ENCODE data around the gene RASL10A.
"Not testable (repeated sequence)": the region's sequence is repeated elsewhere in the genome, so short reads cannot be mapped to it uniquely, and the experiment has no call there.

Gene RASL10A, protein sequence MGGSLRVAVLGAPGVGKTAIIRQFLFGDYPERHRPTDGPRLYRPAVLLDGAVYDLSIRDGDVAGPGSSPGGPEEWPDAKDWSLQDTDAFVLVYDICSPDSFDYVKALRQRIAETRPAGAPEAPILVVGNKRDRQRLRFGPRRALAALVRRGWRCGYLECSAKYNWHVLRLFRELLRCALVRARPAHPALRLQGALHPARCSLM

GRCh38 chr22:29315286-29316140 lies at the start of gene RASL10A:
Gene RASL10A (minus strand): TSS chr22:29315697. CDS start chr22:29315246, 451 bp downstream.
- DNase-seq = no peak

GRCh38 chr22:29359469-29359868 lies 44.0 kb upstream of the RASL10A start:
- no peak for DNase-seq

DNA sequence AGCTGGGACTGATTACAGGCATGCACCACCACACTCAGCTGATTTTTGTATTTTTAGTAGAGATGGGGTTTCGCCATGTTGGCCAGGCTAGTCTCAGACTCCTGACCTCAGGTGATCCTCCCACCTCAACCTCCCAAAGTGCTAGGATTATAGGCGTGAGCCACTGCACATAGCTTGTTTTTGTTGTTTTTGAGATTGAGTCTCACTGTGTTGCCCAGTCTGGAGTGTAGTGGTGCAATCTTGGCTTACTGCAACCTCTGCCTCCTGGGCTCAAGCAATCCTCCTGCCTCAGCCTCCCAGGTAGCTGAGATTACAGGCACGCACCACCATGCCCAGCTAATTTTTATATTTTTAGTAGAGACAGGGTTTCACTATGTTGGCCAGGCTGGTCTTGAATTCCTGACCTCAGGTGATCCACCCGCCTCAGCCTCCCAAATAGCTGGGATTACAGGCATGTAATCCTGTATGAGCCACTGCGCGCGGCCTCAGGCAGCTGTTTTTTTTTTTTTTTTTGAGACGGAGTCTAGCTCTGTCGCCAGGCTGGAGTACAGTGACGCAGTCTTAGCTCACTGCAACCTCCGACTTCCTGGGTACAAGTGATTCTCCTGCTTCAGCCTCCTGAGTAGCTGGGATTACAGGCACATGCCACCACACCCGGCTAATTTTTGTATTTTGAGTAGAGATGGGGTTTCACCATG lies 41.8 kb upstream of the RASL10A start:
- DNase-seq = not testable (repeated sequence)

GRCh38 chr22:29353860-29354259 lies 38.4 kb upstream of the RASL10A start:
- DNase-seq = no peak

DNA sequence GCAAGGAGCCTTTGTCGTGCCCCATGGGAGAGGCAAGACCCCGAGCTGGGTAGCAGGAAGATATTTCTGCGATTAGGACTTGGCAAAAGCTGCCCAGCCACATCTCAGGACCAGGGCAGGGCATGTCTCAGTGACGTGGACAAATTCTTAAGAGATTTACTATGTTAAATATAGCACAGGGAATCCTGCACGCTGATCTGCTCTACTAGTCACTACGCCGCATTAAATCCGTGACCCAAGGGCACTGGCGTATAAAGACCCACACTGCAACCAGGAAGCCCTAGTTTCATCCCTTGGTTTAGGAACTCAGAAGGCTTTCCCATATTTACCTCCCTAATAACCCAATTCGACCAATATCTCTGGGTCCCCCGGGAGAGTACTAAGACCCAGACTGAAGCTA lies 37.8 kb upstream of the RASL10A start:
- no peak for DNase-seq

- DNase-seq = no peak
These were observed 37.3 kb upstream of the RASL10A start for GRCh38 chr22:29352778-29353177.

- DNase-seq = no peak
These were observed 36.4 kb upstream of the RASL10A start for GRCh38 chr22:29351891-29352290.

DNA sequence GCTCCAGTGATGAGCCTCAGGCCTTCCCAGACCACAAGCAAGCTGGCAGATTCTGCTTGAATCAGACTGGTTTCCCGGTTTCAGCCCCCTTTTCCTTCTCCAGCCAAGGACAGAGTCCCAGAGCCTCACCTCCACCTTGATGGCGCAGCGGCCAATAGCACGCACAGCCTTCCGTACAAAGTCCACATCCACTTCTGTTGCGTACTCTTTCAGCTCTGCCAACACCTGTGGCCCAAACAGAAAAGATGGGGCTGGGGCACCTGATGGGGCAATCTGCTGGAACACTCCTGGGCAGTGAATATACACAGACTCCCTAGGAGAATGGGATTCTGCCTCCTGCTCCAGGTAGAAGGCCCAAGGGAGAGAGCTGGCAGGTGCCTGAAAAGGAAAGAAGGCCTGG lies 35.5 kb upstream of the RASL10A start:
- no peak for DNase-seq

DNA sequence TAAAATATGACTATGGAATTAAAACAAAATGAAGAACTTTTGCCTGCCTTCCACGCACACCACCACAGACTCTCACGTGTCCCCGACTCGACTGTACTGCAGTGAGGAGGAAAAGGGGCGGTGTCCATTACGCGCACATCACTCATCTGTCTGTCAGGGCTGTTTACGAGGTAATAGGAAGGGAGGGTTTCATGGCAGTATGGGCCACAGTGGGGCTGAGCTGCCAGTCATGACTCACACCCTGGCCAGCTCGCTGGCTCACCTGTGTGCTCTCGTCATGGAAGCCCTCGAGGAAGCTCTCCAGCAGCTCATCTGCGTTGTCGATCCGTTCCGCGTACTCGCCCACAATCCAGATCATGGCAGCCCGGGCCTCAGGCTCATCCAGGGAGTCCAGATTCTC lies 33.5 kb upstream of the RASL10A start:
- DNase-seq = no peak

DNA sequence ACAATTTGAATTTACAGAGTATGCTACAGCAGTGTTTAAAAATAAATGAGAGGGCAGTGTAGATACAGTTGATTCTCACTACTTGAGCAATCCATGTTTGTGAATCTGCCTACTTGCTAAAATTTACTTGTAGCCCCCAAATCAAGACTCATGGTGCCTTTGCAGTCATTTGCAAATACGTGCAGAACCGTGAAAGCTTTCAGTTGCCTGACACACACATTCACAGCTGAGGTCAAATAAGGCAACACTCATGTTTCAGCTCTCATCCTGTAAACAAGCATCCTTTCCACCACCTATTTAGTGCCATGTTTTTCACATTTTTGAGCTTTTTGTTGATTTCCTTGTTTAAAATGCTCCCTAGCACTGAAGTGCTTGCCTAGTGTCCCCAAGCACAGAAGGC lies 32.5 kb upstream of the RASL10A start:
- no peak for DNase-seq

- DNase-seq = no peak
These were observed 31.2 kb upstream of the RASL10A start for GRCh38 chr22:29346659-29347058.

DNA sequence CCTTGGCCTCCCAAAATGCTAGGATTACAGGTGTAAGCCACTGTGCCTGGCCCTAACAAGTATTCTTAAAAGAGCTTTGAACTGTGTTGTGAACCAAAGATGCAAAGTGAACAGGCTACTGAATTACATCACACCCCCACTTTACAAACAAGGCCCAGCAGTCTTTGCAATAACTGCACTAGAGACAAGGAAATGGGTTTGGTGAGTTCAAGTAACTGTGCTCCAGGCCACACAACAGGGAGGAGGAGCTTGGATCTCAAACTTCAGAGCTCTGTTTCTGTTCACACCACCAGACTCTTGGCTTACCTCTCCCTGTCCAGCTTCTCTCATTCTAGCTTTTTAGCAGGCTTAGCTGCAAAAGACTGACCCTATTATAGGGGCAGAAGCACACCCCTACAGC lies 30.4 kb upstream of the RASL10A start:
- no peak for DNase-seq

- DNase-seq = not testable (repeated sequence)
These were observed 29.4 kb upstream of the RASL10A start for GRCh38 chr22:29344889-29345288.

DNA sequence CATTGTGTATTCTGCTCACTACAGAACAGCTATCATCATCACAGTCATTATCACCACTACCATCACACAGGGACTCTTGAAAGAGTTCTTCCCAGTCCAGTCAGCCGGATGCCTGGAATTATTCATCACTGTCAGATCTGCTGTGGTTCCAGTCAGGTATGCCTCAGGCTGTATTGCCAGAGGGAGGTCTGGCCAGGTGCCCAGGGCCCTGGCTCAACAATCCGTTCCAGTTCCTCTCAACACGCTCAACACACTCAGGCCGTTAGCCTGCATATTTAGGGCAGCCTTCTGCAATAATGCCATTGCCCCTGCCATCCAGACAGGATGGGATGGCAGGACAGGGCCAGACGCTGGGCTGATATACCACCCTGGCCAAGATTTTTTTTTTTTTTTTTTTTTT lies 28.6 kb upstream of the RASL10A start:
- DNase-seq = no peak

- DNase-seq = no peak
These were observed 27.9 kb upstream of the RASL10A start for GRCh38 chr22:29343313-29343805.

GRCh38 chr22:29342577-29343312 lies 27.2 kb upstream of the RASL10A start:
- no peak for DNase-seq

DNA sequence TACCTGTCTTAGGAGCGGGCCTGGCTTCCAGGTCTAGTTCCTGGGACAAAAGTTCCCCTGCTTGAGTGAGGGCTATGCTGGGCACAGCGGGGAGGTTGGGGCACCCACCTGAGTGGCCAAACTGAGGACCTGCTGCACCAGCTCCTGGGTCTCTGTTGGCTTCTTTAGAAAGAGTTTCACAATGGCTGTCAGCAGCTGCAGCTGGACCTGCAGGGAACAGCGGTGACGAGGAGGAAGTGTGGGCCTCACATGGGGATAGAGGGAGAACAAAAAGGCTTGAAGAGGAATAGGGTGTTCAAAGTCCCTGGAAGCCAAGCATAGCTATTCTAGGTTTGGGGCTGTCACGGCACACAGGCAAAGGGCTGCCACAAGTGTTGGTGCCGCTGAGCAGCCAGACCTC lies 26.7 kb upstream of the RASL10A start:
- DNase-seq = no peak

- DNase-seq = no peak
These were observed 26.3 kb upstream of the RASL10A start for GRCh38 chr22:29341849-29342127.

DNA sequence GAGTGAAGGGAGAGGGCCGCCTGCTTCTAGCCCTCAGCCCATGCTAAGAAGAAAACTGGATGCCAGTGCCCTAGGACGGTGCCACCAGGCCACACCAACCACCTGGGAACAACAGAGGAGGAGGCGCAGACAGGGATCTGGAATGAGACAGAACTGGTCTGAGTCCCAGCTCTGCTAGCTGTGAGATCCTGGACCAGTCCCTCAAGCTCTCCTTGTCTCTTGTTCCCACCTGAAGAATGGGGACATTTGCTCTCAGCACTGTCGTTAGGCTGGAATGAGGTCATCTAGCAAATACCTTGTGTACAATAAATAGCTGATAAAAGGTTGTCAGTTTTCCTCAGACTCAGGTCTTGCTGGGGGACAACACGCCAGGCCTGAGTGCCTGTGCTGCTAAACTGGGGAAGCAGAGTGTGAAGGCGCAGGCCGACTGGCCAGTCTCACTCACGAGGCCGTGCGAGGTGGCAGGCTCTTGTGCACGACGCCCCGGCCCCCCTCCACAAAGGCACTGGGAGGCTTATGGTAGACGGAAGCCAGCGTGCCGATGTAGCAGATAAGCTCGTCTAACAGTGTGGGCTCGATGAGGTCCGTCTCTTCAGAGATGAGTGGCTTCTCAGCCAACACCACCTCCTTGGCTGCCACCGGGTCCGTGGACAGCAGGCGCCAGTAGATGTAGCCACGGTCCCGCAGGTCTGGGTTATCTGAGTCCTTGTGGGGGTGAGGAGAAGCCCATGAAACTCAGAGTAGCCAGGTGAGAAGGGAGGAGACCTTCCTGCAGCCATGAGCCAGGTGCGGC lies 25.8 kb upstream of the RASL10A start:
- no peak for DNase-seq

- DNase-seq = no peak
These were observed 25.1 kb upstream of the RASL10A start for GRCh38 chr22:29340566-29340965.

DNA sequence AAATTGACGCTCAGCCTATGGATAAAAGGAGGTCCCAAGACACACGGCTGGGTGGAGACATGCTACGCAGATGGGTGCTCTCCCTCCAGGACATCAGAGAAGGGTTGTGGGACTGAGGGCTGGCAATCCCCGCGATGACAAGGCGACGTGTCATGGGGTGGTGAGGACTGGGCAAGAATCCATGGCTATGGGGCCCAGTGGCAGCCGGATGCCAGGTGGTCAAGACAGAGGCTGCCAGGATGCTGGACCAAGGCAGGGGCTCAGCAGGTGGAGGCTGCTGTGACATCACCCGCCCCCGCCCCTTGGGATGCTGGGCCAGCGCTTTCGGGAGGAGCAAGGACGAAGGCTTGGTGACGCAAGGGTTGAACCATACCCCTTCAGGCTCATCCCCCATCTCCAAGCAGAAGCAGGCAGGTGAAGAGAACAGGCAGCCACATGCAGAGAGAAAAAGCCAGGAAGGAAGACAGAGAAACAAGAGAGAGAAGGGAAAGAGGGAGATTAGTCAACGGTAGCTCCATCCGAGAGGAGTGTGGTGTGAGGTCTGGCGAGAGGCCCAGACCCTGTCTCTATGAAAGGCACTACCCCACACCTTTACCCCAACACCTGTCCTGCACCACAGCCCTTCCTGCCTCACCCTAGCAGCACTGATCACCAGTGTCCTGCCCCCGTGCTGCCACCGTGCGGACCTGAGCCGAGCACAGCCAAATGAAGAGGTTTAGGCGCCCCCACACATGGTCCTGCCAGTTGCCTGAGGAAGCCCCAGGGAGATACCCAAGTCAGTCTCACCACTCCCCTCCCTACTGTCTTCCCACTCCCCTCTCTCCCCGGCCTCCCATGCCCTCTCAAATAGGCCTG lies 24.1 kb upstream of the RASL10A start:
- DNase-seq = no peak
